ENCODE results near the gene BCS1L.

DNA sequence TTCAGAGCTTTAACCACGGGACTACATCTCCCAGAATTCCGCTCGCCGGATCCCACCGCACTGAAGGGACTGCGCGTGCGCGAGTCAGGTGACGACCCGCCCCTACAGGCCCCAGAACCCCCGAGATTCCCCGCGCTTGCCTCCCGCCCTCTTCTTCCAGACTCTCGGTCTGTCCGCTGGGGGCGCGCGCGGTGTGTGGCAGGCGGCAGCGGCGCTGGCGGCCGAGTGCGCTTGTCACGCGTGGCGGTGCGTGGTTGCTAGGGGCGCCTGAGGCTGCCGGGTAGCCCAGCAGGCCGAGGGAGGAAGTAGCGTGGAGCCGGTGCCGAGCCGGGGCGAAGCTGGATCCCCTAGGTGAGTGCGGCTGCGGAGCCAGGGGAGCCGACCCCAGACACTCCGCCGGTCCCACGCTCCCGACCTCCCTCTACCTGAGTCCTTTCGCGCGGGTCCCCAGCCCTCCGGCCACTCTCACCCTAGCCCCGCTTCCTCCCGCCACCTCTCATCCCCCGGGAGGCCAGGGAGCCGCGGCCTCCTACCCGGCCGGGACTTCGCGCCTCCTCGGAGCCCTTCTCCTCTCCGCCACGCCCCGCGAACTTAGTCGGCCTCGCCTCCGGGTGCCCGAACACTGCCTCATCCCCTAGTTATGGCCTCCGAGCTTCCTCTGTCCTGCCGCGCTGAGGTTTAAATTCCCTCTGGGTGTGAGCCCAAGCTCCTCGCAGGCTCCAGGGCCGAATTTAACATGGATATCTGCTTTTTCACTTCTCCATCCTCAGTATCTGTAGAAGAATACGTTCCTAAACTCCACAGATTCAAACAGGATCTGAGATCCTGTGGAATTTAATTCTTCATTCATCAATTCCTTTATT lies 51.4 kb downstream of the BCS1L start, which contains the start of gene TTLL4:
- TF ChIP-seq EZH2 (IDR thresholded peaks at IDR 0.05; ENCODE audit: insufficient read depth, poor library complexity, severe bottlenecking) (no peak), EZH2phosphoT487 (IDR thresholded peaks at IDR 0.05; ENCODE audit: insufficient read depth, low read depth) (no peak)
